Right lobe of liver (tissue), 6 donors: ENCODE results near the gene CISH. TPM values are rescaled to one million over a fixed set of nuclear protein-coding genes. Genes with fewer than 3 reads are reported as not detected.
A peak's percentile ranks its signal among the peaks of the same experiment; 100 is the strongest.

Source experiments
- ATAC-seq, 4 donors: fragments of 200-7000 bp; cut with Tn5 transposase; one replicate each; pipeline ENCODE4 v1.9.1; 2020; ENCODE audit warnings: mild to moderate bottlenecking in 4 of 4, moderate library complexity in 4 of 4
- DNase-seq, 3 donors: peaks; one replicate each; pipeline ENCODE4 v3.0.0-alpha.2; 2020
- H3K27ac ChIP-seq, 3 donors: fragments of 200-600 bp; one replicate each; pipeline ENCODE4 v1.8.0; 2022
- H3K27me3 ChIP-seq, 2 donors: fragments of 200-600 bp; one replicate each; pipeline ENCODE4 v1.8.0; 2022
- H3K36me3 ChIP-seq, 4 donors: fragments of 200-600 bp; sonication (generic) in 1 of 4; one replicate each; pipeline versions ENCODE4 v1.5.1 to v1.8.0; 2017 to 2022; ENCODE audit warnings: control low read depth in 1 of 4
- H3K4me1 ChIP-seq, 4 donors: fragments of 200-600 bp; sonication (generic) in 1 of 4; one replicate each; pipeline versions ENCODE4 v1.5.1 to v1.8.0; 2017 to 2022; ENCODE audit warnings: control low read depth in 1 of 4
- H3K4me3 ChIP-seq, 3 donors: fragments of 200-600 bp; one replicate each; pipeline ENCODE4 v1.8.0; 2022
- H3K9me3 ChIP-seq, 4 donors: fragments of 200-600 bp; sonication (generic) in 1 of 4; one replicate each; pipeline versions ENCODE4 v1.5.1 to v1.8.0; 2017 to 2022; ENCODE audit warnings: control low read depth in 1 of 4
- CTCF ChIP-seq, 4 donors: fragments of 200-600 bp in 3 of 4; fragments of 450-650 bp in 1 of 4; IDR thresholded peaks; one replicate each; pipeline versions ENCODE4 v1.5.1 to v1.8.0; 2016 to 2022; ENCODE audit warnings: antibody characterized with exemption in 4 of 4, mild to moderate bottlenecking in 2 of 4
- POLR2A ChIP-seq: fragments of 450-650 bp; IDR thresholded peaks from one replicate; pipeline ENCODE4 v1.6.1; 2017; ENCODE audit warnings: antibody characterized with exemption, mild to moderate bottlenecking
- WGBS: methylation state at CpG from one replicate; pipeline ENCODE4 v1.1.6; 2018; ENCODE audit warnings: low coverage, low lambda C conversion rate; ENCODE audit not compliant: insufficient coverage; ENCODE audit errors: missing lambda C conversion rate; 5-methylcytosine and 5-hydroxymethylcytosine counted together
- intact Hi-C, 2 donors: fragments of 100-400 bp; cut with DNase I; formaldehyde crosslinking; loops; one replicate each; pipeline versions ENCODE4 v1.11.2 to v1.14.1; 2022
- total RNA-seq, 6 experiments: library from RNA; depleted of rRNA in 2 of 6; stranded (reverse); fragments of >200 nt in 2 of 6; fragmentation: NEBNext Ultra II Directional in 3 of 6; extraction: Animal tissue kit (Norgen Biotek cat#: 25700) in 3 of 6; gene quantifications; one replicate each; pipeline versions ENCODE4 v1.1.0 to v1.2.4, GENCODE V29; 2016 to 2023
- donor health status: DM: no; HTN: yes; CAD: no.
- donor health status: DM: no; HTN: no; CAD: no.
- donor health status: DM: no; HTN: no; CAD: no.
- donor health status: DM: no; HTN: yes; CAD: no.
- donor health status: DM: no; HTN: yes; CAD: no.

Gene CISH
- total RNA-seq, 6 experiments from 2014 or later, result 5.3 to 28.1 (median 17.8) TPM

GRCh38 chr3:50568947-50569749 is 42.4 kb downstream of the CISH start, which contains the start of gene HEMK1:
Gene HEMK1 (plus strand): TSS chr3:50569522. CDS start chr3:50571105, 1,583 bp downstream.
- WGBS, result 0% methylated on average over 13 of the region's 55 CpGs
- H3K27me3 ChIP-seq, result no peaks in the 10 kb centered on the region
- ATAC-seq (peak; percentile 85 to 90 (median 88)), DNase-seq (peak; percentile 98 to 99 (median 98))
- no peaks in the 10 kb centered on the region for H3K36me3 ChIP-seq
- no peaks in the 10 kb centered on the region for H3K9me3 ChIP-seq
- H3K4me1 ChIP-seq, result peaks cover 0 to 38% (median 13%) of the 10 kb centered on the region in 4 donors
- intact Hi-C loops, result no loop called here
- H3K27ac ChIP-seq, result peak within 1 kb of the TSS; percentile 49 to 79 (median 61)
- H3K4me3 ChIP-seq, result peak within 1 kb of the TSS; percentile 52 to 78 (median 76)
- no peak for TF ChIP-seq CTCF (IDR thresholded peaks at IDR 0.05)
- TF ChIP-seq POLR2A, result no peak

GRCh38 chr3:50567386-50568167 is 44.0 kb downstream of the CISH start, which contains the start of gene C3orf18:
Gene C3orf18 (minus strand): TSS chr3:50567747. CDS start chr3:50565699, 2,048 bp downstream.
- Histone ChIP-seq H3K27me3 (no peaks in the 10 kb centered on the region), H3K9me3 (no peaks in the 10 kb centered on the region), H3K4me3 (peak within 1 kb of the TSS; percentile 60 to 78 (median 63)), H3K27ac (peak within 1 kb of the TSS in 1 of 3 donors; percentile 79), H3K4me1 (peaks cover 0 to 29% (median 8%) of the 10 kb centered on the region in 4 donors), H3K36me3 (no peaks in the 10 kb centered on the region)
- no peak for TF ChIP-seq POLR2A
- no peak for TF ChIP-seq CTCF (IDR thresholded peaks at IDR 0.05)
- intact Hi-C loops, result no loop called here
- 16% methylated on average over 6 of the region's 53 CpGs for WGBS
- peak; percentile 62 to 74 (median 72) for ATAC-seq
- DNase-seq, result peak; percentile 92 to 93 (median 93)

- DNase-seq, result no peak
- Histone ChIP-seq H3K4me3 (peak overlapping the region; percentile 59 to 63 (median 60)), H3K27ac (no peak overlapping the region), H3K27me3 (no peaks in the 10 kb centered on the region), H3K36me3 (no peaks in the 10 kb centered on the region), H3K4me1 (peaks cover 0 to 23% (median 6%) of the 10 kb centered on the region in 4 donors), H3K9me3 (no peaks in the 10 kb centered on the region)
- WGBS, result no CpG with 5 or more reads among the region's 11 CpGs
- ATAC-seq, result no peak
- intact Hi-C loops, result no loop called here
- no peak for TF ChIP-seq CTCF (IDR thresholded peaks at IDR 0.05)
- TF ChIP-seq POLR2A, result no peak
These were observed 44.6 kb downstream of the CISH start for GRCh38 chr3:50567011-50567385.

GRCh38 chr3:50564321-50564720 is 47.3 kb downstream of the CISH start:
- Histone ChIP-seq H3K4me1 (peaks cover 0 to 13% (median 2%) of the 10 kb centered on the region in 4 donors), H3K27ac (no peak overlapping the region), H3K27me3 (no peaks in the 10 kb centered on the region), H3K9me3 (no peaks in the 10 kb centered on the region), H3K36me3 (no peaks in the 10 kb centered on the region), H3K4me3 (no peak overlapping the region)
- no CpG with 5 or more reads among the region's 1 CpG for WGBS
- no peak for DNase-seq
- ATAC-seq, result no peak
- TF ChIP-seq POLR2A (no peak), CTCF (IDR thresholded peaks at IDR 0.05) (no peak)
- intact Hi-C loops, result no loop called here
